Pancreas (tissue), 10 donors: ENCODE measurements around the gene PPM1G. TPM values are rescaled to one million over a fixed set of nuclear protein-coding genes. Genes with fewer than 3 reads are reported as not detected.

Experiments used
- ATAC-seq, 4 donors: fragments of 200-7000 bp; cut with Tn5 transposase; one replicate each; pipeline versions ENCODE4 v1.8.0 to v1.9.1; 2020; ENCODE audit warnings: mild to moderate bottlenecking in 4 of 4, moderate library complexity in 4 of 4
- DNase-seq, 6 donors: peaks; one replicate each; pipeline ENCODE4 v3.0.0-alpha.2; 2020
- FAIRE-seq: peaks from 2 replicates; lab custom pipeline; 2012; peaks lifted over from hg19 to GRCh38; lab: Jason Lieb, UNC
- H3K27ac ChIP-seq, 4 donors: fragments of 200-600 bp; sonication (generic); 1 replicate in 3 of 4; 2 replicates in 1 of 4; pipeline versions ENCODE4 v1.5.0 to v1.8.0; 2020
- H3K27me3 ChIP-seq, 4 donors: fragments of 200-600 bp; one replicate each; pipeline ENCODE4 v1.8.0; 2021
- H3K36me3 ChIP-seq, 3 donors: fragments of 200-600 bp; sonication (generic) in 1 of 3; one replicate each; pipeline versions ENCODE4 v1.5.0 to v1.8.0; 2020 to 2021
- H3K4me1 ChIP-seq, 3 donors: fragments of 200-600 bp; one replicate each; pipeline ENCODE4 v1.8.0; 2021
- H3K4me3 ChIP-seq, 4 donors: fragments of 200-600 bp; sonication (generic) in 2 of 4; one replicate each; pipeline versions ENCODE4 v1.5.0 to v1.8.0; 2020 to 2021
- H3K9me3 ChIP-seq, 4 donors: fragments of 200-600 bp; one replicate each; pipeline ENCODE4 v1.8.0; 2021
- CTCF ChIP-seq, 4 donors: fragments of 200-600 bp; sonication (generic) in 3 of 4; IDR thresholded peaks; one replicate each; pipeline versions ENCODE4 v1.5.0 to v1.8.0; 2021; ENCODE audit warnings: antibody characterized with exemption in 4 of 4
- WGBS, 2 donors: extraction: QIAGEN DNeasy Blood & Tissue Kit; methylation state at CpG; one replicate each; pipeline ENCODE4 v1.1.7; 2013; 5-methylcytosine and 5-hydroxymethylcytosine counted together
- intact Hi-C, 3 donors: fragments of 100-400 bp; cut with DNase I; formaldehyde crosslinking; loops; one replicate each; pipeline versions ENCODE4 v1.11.1 to v1.14.2; 2022
- polyA plus RNA-seq, 2 donors: library from polyadenylated mRNA; stranded (reverse); fragments of 200-250 nt; gene quantifications; one replicate each; pipeline ENCODE4 v1.2.3, GENCODE V29; 2013
- total RNA-seq, 6 donors: library from RNA; stranded (reverse); fragmentation: NEBNext Ultra II Directional in 4 of 6; extraction: Animal tissue kit (Norgen Biotek cat#: 25700) in 4 of 6; gene quantifications; one replicate each; pipeline versions ENCODE4 v1.2.1 to v1.2.4, GENCODE V29; 2021 to 2023
- donor health status: healthy with polysubstance abuse.
- donor health status: DM: no; HTN: no; CAD: no; lungs with moderate emphysema.
- donor health status: DM: no; HTN: no; CAD: no.
- donor health status: control.
- donor health status: control.
- donor health status: Bipolar disorder and iron deficiency.
- donor health status: DM: yes; HTN: yes; CAD: no.
- donor health status: DM: no; HTN: no; CAD: no.
- donor health status: DM: no; HTN: no; CAD: no.
- donor health status: DM: yes; HTN: yes; CAD: no.

The PPM1G gene
- total and polyA plus RNA-seq, 8 donors = 23.6 to 37.8 (median 29.1) TPM

- peak; percentile 93 to 96 (median 96) for ATAC-seq
- H3K36me3 ChIP-seq = peaks cover 5 to 49% (median 38%) of the 10 kb centered on the region in 3 donors
Measured at GRCh38 chr2:27441958-27442919, 32.8 kb upstream of the PPM1G start, which contains the start of gene KRTCAP3. KRTCAP3 (plus strand) TSS chr2:27442381; CDS start chr2:27442413, 32 bp downstream.

GRCh38 chr2:27441226-27441926 is 32.0 kb upstream of the PPM1G start:
- Histone ChIP-seq H3K27ac (peak overlapping the region in 1 of 4 donors; percentile 75), H3K27me3 (no peaks in the 10 kb centered on the region), H3K4me3 (no peak overlapping the region), H3K9me3 (no peaks in the 10 kb centered on the region), H3K4me1 (peaks cover 0 to 11% (median 3%) of the 10 kb centered on the region in 3 donors), H3K36me3 (peaks cover 5 to 58% (median 45%) of the 10 kb centered on the region in 3 donors)
- no peak for ATAC-seq
- FAIRE-seq = no peak
- WGBS, 2 donors = 76 to 82% methylated on average over 10 of the region's 10 CpGs
- no peak for TF ChIP-seq CTCF (IDR thresholded peaks at IDR 0.05)
- intact Hi-C loops = no loop called here
- DNase-seq = no peak

More at GRCh38 chr2:27441958-27442919, 32.8 kb upstream of the PPM1G start, which contains the start of gene KRTCAP3:
- no peak for FAIRE-seq
- Histone ChIP-seq H3K9me3 (no peaks in the 10 kb centered on the region), H3K27me3 (no peaks in the 10 kb centered on the region), H3K4me3 (peak within 1 kb of the TSS; percentile 27 to 62 (median 53)), H3K27ac (peak within 1 kb of the TSS; percentile 61 to 75 (median 68)), H3K4me1 (peaks cover 0 to 11% (median 3%) of the 10 kb centered on the region in 3 donors)
- peak; percentile 77 to 95 (median 90) for DNase-seq
- intact Hi-C loops = no loop called here
- 17 to 20% methylated on average over 68 to 80 of the region's 80 CpGs for WGBS, 2 donors
- peak; percentile 35 to 56 (median 52) for TF ChIP-seq CTCF (IDR thresholded peaks at IDR 0.05)

- ATAC-seq (no peak), DNase-seq (no peak), FAIRE-seq (no peak)
- no peak for TF ChIP-seq CTCF (IDR thresholded peaks at IDR 0.05)
- Histone ChIP-seq H3K4me1 (peaks cover 9 to 11% (median 9%) of the 10 kb centered on the region in 3 donors), H3K27me3 (no peaks in the 10 kb centered on the region), H3K27ac (no peak overlapping the region), H3K9me3 (no peaks in the 10 kb centered on the region), H3K4me3 (no peak overlapping the region), H3K36me3 (peaks cover 15 to 73% (median 68%) of the 10 kb centered on the region in 3 donors)
- WGBS, 2 donors = 90 to 92% methylated on average over 6 of the region's 6 CpGs
- intact Hi-C loops = no loop called here
Measured at GRCh38 chr2:27435628-27436027, 26.2 kb upstream of the PPM1G start.

GRCh38 chr2:27431395-27431794 is 22.0 kb upstream of the PPM1G start:
- no peak for ATAC-seq
- intact Hi-C loops = no loop called here
- Histone ChIP-seq H3K9me3 (no peaks in the 10 kb centered on the region), H3K27ac (no peak overlapping the region), H3K36me3 (peaks cover 10 to 34% (median 29%) of the 10 kb centered on the region in 3 donors), H3K4me1 (peaks cover 15 to 19% (median 17%) of the 10 kb centered on the region in 3 donors), H3K4me3 (no peak overlapping the region), H3K27me3 (no peaks in the 10 kb centered on the region)
- TF ChIP-seq CTCF (IDR thresholded peaks at IDR 0.05) = no peak
- no peak for DNase-seq
- no peak for FAIRE-seq
